ENCODE results near the gene GPATCH2L.

GPATCH2L gene

DNA sequence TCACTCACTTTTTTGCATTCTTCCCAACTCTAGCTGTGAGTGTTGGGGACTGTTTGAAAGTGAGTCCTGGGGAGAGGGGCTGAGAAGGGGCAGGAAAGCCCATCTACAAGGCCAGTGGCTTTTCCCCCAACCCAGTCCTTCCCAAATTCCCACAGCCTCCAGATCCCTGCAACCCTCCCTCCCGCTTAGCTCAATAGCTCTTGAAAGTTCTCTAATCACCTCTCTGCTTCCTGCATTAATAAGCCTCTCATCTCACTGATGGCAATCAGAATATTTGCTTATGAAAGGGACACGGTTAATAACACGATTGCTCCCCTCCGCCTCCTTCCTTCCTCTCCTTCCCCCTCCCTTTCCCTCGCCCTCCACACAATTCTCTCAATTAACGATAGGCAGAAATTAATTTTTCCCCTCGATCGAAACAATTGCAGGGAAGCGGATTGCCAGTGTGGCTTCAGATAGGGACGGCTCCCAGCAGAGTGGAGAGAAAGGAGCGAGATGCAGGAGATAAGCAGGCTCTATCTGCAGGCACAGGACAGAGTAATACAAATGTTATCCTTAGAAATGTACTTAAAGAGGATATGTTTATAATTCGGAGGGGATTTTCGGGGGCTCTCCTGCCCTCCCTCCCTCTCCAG, 15.1 kb upstream of the GPATCH2L start:
- DNase-seq (no peak), ATAC-seq (no peak)

DNA sequence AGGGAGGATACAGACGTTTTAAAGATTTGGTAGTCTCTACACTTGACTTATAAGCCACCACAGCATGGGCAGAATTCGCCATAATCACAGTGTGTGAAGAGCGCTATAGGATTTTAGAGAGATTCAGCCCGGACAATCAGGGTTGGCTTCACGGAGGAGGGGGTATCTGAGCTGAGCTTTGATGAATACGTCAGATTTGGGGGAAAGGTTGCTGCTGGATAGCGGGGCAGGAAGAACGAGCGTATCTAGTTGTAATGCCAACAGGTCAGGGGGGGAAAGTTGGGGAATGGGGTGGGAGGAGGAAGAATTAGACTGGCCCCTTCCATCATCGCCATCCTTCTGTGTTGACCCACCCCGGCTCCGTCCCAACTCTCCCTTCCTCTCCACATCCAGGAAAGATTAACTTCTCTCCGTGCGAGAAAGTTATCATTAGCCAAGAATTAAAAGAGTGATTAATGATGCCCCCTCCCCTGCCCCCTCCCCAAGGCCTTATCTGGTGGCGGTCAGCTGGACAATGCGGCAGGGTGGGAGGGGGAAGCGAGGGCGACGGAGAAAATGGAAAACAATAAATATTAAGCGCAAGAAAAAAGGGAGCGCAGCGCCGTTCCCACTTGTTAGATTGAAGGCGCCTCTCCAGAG, 13.5 kb upstream of the GPATCH2L start:
- ATAC-seq (no peak), DNase-seq (no peak)

DNA sequence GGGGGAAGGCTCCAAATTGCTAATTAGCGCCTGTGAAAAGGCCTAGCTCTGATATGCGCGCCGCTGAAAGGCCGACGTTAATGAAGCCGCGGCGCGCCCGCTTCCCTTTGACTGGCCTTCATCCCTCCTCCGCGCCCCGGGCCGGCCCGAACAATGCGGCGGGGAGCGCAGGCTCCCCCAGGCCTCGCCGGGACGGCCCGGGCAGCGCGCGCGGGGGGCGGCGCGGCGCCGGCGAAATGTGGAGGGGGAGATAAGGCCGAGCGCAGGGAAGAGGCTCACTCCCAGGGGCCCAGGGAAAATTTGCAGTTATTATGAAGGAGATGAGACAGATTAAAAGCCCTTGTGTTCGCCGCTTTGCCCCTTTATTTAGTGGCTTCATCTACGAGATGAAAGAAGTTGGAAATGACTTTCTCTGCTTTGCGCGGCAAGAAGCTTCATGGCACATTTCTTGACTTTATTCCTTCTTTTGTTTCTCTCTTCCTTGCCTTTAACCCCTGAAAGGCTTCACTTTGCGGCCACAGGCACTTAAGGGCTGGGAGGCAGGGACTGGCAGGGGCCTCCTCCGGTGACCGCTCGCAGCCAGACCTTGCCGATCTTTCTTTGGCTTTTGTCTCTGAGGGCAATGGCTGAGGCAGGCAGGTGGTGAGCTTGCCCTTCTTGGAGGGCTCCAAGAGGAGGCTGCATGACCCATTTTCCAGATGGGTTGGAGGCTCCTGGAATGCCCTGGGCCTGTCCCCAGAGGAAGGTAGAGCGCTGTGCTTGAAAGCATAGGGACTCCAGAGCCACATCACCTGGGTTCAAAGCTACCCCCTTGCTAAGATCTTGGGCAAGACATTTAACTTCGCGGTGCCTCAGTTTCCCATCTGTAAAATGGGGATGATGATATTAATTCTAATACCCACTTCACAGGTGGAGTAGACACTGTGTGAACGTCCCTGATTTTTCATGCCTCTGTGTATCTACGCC, 12.7 kb upstream of the GPATCH2L start:
- no peak for ATAC-seq
- no peak for DNase-seq

DNA sequence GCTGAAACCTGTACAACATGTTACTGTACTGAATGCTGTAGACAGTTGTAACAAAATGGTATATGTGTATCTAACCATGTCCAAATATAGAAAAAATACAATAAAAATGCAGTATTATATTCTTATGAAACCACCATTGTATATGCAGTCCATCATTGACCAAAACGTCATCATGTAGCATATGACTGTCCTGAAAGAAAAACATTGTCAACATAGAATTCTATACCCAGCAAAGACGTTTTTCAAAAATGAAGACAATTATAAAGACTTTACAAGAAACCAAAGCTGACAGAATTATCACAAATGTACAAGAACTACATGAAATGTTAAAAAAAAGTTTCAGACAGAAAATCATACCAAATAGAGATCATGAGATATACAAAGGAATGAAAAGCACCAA, 8.1 kb upstream of the GPATCH2L start:
- no peak for DNase-seq
- no peak for ATAC-seq

GRCh38 chr14:76146976-76147375, 4.7 kb upstream of the GPATCH2L start:
- DNase-seq = no peak
- ATAC-seq = no peak

- no peak for DNase-seq
- ATAC-seq = no peak
These were observed 2.5 kb upstream of the GPATCH2L start for GRCh38 chr14:76149196-76149595.

- peak; percentile 92 for ATAC-seq
- peak; percentile 76 for DNase-seq
These were observed 585 bp downstream of the GPATCH2L start for GRCh38 chr14:76152333-76152681.

- DNase-seq (no peak), ATAC-seq (no peak)
These were observed 2.2 kb downstream of the GPATCH2L start for GRCh38 chr14:76153919-76154318.

DNA sequence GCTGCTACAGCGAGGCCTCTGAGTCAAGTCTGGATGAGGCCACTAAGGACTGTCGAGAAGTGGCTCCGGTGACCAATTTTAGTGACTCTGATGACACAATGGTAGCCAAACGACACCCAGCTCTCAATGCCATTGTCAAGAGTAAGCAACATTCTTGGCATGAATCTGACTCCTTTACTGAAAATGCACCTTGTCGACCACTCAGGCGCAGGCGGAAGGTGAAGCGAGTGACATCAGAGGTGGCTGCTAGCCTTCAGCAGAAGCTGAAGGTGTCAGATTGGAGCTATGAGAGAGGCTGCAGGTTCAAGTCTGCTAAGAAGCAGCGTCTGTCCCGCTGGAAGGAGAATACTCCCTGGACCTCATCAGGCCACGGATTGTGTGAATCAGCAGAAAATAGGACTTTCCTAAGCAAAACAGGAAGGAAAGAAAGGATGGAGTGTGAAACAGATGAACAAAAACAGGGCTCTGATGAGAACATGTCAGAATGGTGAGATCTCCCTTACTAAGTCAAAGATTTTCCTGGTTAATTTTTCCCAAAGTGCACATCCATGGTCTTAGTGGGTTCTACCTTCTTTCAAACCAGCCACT, 2.9 kb downstream of the GPATCH2L start:
- no peak for DNase-seq
- ATAC-seq = no peak

DNA sequence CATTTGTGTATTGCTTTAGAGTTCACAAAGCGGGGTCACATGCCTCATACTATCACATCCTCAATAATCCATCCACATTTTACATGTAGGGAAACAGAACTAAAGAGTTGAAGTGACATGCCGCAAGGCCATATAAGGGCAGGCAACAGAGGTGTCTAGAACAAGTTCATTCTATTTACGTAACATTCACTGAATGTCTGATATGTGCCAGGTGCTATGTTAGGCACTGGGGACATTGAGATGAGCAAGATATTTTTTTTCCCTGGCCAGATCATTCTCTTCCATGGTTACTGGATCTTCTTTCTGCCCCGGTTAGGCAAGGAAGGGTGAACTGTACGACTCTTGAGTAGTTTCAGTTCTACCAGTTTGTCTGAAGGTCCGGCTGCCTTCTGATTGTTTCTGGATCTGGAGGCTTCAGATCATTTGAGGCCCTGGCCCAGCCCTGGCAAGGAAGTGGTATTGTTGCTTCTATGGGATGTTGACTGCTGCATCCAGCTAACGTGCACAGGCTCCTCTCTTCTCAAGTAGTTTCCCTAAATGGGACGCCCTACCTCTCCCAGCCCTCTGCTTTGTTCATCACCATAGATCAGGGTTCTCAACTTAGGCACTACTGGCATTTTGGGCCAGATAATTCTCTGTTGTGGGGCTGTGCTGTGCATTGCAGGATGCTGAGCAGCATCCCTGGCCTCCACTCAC, 12.1 kb downstream of the GPATCH2L start:
- no peak for ATAC-seq
- no peak for DNase-seq

DNA sequence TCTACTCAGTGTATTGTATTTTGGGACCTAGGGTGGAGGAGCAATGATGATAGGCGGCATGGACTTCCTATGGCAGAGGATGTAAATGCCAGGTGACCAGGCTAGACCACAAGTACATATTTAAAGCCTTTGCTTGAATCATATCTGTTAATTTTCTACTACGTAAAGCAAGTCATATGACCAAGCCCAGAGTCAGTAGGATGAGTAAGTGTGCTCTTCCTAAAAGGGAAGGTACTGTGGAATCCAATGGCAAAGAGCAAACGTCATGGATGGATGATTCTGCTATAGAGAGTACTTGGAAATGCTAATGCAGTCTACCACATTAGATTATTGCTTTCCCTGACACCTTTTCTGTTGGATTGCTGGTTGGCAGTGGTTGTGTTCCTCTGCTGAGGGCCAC, 16.8 kb downstream of the GPATCH2L start:
- no peak for ATAC-seq
- no peak for DNase-seq

DNA sequence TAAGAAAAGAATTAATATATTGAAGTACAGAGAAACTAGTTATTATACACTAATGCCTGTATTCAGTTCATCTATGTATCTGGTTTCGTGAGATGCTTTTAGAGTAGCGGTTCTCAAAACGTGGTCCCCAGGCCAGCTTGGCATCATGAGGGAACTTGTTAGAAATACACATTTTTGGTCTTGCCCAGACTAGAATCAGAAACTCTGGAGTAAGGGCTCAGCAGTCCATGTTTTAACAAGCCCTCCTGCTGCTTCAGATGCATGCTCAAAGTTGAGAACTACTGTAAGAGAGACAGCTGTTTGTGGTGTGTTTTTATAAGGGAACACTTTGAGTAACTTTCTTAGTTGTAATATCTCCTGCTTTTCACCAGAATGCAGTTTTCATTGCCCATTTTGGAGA, 18.1 kb downstream of the GPATCH2L start:
- ATAC-seq = no peak
- no peak for DNase-seq

GRCh38 chr14:76174982-76175381, 23.3 kb downstream of the GPATCH2L start:
- ATAC-seq (no peak), DNase-seq (no peak)

GRCh38 chr14:76175942-76176341, 24.2 kb downstream of the GPATCH2L start:
- no peak for DNase-seq
- ATAC-seq = no peak

GRCh38 chr14:76181546-76181945, 29.8 kb downstream of the GPATCH2L start:
- DNase-seq (no peak), ATAC-seq (no peak)

GRCh38 chr14:76186308-76187027, 34.7 kb downstream of the GPATCH2L start:
- no peak for DNase-seq
- no peak for ATAC-seq

DNA sequence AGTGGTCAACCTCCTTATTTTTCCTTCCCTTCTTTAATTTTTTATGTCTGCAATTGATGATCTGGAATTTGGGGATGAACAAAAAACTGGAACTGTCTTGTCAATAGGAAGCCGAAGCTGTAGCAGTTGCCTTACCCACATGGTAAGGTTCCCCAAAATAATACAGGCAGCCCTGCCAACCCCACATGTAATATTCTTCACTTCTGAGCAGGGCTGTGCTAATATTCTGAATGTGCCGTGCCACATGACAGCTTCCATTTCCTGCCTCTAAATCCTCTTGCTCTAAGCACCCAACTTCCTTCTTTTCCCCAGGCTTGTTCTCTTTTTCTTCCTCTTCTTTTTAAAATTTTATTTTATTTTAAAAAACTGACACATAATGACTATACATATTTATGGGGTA, 39.6 kb downstream of the GPATCH2L start:
- ATAC-seq (no peak), DNase-seq (no peak)

GRCh38 chr14:76193696-76194095, 42.0 kb downstream of the GPATCH2L start:
- ATAC-seq = no peak

DNA sequence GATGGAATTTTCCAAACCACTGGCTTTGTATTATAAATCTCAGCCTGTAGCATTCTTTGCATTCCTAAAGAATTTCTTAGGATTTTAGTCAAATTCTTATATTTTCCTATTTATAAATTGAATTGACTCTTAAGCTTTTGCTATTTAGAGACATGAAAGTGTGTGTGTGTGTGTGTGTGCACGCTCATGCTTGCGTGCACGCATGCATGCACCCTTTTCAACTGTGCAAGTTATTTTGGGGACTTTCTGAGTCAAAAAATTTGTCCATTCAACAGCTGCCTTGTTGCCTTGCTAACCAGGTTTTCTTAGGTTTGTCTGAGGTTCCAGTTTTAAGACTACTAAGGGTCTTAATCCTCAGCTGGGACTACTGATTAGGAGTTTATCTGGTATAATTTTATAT, 42.6 kb downstream of the GPATCH2L start:
- DNase-seq (no peak), ATAC-seq (no peak)

More at GRCh38 chr14:76193696-76194095, 42.0 kb downstream of the GPATCH2L start:
- no peak for DNase-seq

- no peak for DNase-seq
These were observed 43.3 kb downstream of the GPATCH2L start for GRCh38 chr14:76195003-76195402.

GRCh38 chr14:76196980-76197695, 45.4 kb downstream of the GPATCH2L start:
- no peak for ATAC-seq
- DNase-seq = no peak

More at GRCh38 chr14:76195003-76195402, 43.3 kb downstream of the GPATCH2L start:
- no peak for ATAC-seq

All from stimulated activated naive CD8-positive, alpha-beta T cell treated with anti-CD3 and anti-CD28 coated beads, Interleukin-15, Interleukin-2, amounts not matched to agents 100 U/mL and 50 U/mL, for 24 hours (primary cell).